EH (cell line): ENCODE data around the gene SPON1.
A peak's percentile ranks its signal among the peaks of the same experiment; 100 is the strongest.
"Not testable (repeated sequence)": the region's sequence is repeated elsewhere in the genome, so short reads cannot be mapped to it uniquely, and the experiment has no call there.

ENCODE experiments used
- DNase-seq: peaks from one replicate; pipeline ENCODE4 v3.0.0-alpha.2; 2015; ENCODE audit warnings: low read depth

Gene SPON1

DNA sequence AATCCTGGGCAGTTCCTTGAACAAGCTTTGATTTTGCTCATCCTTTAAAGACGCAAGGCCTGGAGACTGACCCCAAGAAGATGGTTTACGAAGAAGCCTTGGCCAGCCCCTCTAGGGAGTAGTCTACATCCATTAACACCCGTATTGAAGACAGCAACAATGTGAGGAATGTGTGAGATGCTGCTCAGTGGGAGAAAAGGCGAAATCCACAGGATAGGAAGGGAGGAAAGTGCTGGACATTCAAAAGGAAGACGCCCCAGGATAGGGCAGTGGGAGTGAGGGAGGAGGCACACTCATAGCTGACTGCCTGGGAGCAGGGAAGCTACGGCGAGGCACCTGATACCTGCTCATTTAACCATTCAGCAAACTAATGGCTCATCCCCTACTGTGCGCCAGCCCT lies 282.4 kb downstream of the SPON1 start:
- no peak for DNase-seq

DNA sequence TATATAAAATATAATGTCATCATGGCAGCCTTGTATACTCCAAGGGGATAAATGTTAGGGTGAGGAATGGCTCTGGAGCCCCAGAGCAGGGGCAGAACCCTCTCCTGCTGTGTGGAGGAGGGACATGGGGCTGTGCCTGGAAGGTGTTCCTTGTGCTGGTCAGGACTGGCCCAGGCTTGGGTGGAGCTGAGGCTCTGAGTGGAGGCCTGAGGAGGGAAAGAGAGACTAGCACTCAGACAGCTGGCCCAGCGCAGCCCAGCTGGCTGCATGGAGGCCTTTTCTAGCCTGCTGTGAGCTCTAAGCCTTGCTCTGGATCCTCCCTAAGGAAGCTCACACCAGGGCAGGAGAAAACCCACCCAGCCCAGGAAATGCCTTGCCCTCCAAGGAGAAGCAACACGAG lies 282.9 kb downstream of the SPON1 start:
- DNase-seq, result no peak

DNA sequence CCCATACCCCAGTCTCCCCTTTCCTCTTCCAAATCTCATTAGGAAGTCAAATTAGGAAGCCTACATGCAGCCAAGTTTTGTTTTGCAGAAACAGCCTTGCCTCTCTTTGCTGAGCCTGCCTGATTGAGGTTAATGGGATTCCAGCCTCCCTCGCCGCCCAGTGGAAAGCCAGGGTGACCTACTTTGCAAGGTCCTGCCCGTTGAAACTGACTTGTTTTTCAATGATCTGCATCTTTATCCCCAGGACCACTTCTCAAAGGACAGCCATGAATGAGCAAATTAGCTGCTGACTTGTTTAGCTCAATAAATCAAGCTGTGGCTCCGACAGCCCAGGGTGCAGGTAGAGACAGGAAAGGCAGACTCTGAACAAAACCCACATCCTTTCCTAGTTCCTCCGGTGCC lies 286.1 kb downstream of the SPON1 start:
- no peak for DNase-seq

DNA sequence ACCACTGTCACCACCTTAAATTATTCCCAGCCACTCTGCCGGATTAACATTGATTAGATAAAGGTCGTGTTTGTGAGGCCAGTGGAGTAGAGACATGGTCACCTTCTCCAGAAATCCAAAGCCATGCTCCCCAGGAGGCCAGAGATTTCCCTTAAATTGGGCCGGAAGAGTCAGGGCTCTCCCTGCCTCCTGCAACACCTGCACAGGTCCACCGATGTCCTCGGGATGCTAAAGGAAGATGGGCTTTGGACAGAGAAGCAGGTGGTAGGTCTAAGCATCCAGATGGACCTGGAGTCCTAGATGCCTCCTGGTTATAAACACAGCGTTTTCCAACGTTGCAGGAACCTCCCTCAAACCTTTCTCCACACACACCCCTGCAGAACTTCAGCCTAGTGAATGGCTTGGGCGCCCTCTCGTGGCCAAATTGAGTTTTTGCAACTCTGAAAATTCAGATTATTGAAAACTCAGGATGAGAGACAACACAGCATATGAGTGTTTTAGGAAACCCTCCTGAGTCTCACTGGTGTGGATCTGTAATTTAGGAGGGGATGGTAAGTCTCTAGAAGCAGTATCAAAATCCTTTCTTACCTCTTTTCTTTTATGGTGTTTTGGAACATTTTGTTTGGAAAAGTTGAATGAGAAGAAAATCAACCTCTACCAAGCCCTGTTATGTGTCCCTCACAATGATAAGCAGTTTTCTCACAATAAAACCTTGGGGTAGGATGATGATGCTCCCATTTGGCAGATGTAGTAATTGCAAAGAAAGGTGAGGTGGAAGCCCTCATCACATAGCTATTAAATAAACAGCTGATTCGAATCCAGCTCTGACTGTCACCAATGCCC lies 286.8 kb downstream of the SPON1 start:
- peak; percentile 60 for DNase-seq

DNA sequence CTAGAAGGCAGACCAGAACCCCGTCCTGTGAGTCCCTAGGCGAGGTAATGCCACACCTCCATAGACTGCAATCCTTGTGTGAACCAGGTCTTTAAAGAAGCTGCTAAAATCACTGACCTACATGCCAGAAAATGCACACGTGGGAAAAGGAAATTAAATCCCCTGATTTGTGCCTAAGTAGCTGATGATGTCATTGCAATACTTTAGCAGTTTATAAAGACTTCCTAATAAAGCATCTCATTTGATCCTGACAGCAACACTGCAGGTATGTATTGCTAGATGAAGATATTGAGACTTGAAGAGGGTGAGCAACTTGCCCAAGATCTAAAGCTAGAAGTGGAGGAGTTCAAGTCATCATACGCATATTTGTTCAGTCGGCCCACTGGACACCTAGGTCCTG lies 289.2 kb downstream of the SPON1 start:
- DNase-seq, result no peak

DNA sequence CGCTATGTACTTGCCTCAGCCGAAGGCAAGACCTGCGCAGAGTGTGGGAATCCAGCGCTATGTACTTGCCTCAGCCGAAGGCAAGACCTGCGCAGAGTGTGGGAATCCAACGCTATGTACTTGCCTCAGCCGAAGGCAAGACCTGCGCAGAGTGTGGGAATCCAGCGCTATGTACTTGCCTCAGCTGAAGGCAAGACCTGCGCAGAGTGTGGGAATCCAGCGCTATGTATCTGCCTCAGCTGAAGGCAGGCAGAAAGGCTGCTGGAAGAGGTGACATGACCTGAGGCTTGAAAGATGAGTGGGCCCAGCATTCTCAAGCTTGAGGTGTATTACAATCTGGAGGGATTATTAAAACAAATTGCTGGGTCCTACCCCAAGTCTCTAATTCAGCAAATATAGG lies 290.0 kb downstream of the SPON1 start:
- not testable (repeated sequence) for DNase-seq

DNA sequence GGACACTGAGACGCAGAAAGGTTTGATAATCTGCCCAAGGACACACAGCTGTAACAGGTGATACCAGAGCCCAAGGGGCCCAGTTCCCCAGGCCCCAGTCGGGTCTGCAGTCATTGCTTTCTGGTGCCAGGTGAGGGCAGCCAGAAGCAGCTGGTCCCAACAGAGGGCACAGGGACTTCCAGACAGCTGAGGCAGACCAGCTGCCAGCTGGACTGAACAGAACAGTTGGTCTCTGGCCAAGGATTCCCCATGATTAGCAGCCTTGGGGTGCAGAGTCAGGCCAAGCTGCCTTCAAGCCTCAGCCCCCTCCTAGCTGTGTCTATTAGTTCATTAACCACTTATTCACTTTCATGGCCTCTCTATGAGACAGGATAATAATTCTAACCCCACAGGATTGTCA lies 290.9 kb downstream of the SPON1 start:
- DNase-seq, result no peak

DNA sequence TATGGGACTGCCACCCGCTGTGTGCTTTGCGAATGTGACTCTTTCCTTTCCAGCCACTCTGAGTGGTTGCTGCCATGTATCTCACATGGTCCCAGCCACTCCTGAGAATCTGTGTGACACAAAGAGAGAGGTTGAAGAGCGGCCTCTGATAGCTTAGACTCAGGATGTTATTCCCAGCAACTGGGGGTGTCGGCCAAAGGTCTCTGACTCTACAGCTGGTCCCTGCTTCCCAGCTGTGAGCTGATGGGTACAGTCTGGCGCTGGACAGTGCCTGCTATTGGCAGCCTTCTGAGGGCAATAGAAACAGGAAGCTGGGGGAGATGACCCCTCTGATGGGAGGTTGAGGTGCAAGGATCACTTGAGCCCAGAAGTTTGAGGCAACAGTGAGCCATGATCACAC lies 291.3 kb downstream of the SPON1 start:
- DNase-seq, result no peak

DNA sequence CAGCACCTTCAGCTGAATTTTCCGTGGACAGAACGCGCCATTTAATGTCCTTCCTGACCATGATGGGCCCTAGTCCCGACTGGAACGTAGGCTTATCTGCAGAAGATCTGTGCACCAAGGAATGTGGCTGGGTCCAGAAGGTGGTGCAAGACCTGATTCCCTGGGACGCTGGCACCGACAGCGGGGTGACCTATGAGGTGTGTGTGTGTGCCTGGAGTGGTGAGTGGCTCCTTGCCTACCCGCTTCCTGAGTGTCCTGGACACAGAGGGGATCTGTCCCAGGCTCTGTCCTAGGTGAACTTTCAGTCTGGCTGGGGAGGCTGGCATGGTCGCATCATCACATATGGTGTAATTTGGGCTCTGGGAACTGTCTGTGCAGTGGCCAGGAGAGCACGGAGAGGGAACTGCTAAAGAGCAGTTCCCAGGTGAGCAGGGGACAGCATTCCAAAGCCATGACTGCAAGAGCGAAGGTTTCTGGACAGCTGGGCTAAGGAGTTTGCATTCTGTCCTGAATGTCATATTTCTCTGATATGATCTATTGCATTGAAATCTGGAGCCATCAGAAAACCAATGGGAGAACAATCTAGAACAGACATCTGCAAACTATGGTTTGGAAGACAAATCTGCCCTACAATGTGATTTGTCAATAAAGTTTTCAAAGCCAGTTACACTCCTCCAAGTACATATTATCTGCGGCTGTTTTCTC lies 292.2 kb downstream of the SPON1 start:
- no peak for DNase-seq

DNA sequence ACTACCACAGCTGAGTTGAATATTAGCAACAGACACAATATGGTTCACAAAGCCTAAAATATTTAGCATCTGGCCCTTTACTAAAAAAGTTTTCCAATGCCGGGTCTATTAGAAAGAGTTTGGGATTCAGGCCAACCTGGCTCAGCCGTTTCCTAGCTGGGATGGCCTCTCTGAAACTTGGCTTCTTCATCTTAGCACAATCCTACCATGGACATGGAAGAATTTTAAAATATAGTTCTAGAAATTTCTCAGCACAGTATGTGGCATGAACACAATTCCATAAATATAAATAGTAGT lies 292.7 kb downstream of the SPON1 start:
- DNase-seq, result no peak

DNA sequence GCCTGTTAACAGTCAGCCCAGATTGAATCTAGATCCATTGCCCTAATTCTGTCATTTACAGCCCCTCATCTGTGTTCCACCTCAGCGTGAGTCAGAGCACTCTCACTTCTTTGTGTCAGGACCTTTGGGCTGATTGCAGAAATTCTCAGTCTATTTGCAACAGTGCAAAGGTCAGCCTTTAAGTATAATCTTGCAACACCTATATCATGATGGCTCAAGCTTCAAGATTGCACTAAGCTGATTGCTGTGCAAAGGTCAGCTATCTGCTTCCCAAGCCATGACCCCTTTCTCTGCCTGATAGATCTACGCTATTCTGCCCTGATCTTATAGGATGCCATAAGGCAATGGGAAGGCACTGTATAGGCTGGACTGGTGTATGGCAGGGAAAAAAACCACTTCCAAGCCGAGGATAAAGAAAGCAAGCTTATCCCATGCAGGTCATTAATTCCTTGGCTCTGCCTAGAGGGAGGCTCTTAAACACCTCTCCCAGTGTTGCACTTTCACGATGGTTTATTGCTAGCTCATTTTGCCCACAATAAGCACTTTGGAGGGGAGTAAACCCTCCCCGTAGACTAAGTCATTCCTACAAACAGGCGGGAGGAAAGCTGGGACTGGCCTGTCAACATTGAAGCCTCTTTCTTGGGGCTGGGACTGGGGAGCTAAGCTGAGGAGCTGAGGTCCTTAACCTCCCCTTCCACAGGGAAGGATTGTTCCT lies 295.9 kb downstream of the SPON1 start:
- peak; percentile 43 for DNase-seq

DNA sequence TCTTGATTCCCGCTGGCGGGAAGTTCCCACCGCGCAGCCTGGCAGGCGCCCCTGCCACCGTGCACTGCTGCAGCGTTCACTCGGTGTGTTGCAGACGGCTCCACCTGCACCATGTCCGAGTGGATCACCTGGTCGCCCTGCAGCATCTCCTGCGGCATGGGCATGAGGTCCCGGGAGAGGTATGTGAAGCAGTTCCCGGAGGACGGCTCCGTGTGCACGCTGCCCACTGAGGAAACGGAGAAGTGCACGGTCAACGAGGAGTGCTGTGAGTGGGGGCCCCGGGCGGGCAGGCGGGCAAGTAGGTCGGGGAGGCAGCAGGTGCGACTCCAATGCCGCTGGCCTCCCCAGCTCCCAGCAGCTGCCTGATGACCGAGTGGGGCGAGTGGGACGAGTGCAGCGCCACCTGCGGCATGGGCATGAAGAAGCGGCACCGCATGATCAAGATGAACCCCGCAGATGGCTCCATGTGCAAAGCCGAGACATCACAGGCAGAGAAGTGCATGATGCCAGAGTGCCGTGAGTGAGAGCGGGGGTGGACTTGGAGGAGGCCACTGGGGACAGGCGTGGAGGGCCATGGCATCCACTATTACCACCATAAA lies 296.8 kb downstream of the SPON1 start:
- DNase-seq, result no peak

DNA sequence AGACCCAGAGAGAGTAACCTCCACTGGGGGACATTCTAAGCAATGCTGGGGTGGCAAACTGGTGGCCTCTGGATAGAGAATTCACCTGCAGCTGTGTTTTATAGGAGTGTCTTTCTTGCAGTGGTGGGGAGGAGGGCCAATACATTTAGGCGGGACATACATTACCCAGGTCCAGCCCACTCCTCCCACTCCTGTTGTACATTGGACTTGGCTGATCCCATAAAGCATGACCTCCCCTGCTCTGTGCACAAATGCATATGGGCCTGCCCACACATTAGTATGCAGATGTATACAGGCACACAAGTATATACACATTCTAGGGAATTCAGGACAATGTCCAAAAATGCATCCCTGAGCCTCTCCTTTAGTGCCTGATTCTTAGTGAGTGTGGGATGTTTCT lies 297.4 kb downstream of the SPON1 start:
- no peak for DNase-seq

DNA sequence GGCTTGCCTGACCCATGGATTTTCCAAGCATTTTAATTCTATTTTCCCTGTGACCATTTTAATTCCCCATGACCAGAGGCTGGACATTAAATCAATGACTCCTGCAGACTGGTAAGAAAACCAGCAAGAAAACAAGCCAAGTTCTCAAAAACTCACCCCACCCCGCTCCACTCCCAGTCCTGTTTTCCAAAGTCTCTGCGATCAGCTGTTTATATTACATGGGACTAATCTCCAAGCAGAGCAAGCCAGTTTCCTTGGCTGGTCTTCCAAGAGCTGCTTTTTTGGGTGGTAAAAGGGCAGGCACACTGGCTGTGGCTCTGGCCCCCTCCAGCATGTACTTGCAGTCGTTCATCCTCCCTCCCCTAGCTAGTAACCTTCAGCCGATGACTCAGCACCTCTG lies 298.5 kb downstream of the SPON1 start:
- no peak for DNase-seq

DNA sequence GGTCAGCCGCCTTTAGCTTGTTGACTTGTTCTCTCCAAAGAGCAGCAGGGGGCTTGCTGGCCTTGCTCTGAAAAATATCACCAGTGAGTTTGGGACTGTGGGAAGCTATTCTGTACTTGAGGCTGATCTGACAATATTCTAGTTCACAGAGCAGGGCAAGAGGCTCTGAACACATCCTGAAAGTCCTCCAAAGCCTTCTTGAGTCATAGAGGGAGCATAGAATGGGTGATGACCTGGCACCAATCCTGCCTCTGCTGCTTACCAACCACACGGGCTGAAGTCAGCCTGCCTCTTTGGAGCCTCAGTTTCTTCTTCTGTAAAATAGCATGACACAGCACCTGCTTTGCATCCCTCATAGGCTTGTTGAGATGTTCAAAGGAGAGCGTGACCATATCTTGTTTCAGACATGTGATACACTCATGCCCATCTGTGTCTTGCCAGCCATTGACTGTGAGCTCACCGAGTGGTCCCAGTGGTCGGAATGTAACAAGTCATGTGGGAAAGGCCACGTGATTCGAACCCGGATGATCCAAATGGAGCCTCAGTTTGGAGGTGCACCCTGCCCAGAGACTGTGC lies 299.8 kb downstream of the SPON1 start:
- no peak for DNase-seq

DNA sequence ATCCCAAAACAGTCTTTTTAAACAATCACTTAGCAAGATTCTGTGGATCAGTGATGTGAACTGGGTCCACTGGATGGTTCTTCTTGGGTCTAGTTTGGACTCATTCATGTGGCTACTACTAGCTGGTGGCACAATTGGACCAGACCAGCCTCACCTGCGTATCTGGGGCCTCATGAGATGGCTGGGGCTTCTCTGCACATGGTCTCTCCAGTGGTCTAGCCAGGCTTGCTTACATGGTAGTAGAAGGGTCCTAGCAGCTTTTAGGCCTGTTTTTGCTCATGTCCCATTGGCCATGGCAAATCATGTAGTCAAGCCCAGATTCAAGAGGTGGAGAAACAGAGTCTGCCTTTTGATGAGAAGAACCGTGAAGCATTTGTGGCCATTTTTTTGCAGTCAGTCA lies 302.4 kb downstream of the SPON1 start:
- no peak for DNase-seq

DNA sequence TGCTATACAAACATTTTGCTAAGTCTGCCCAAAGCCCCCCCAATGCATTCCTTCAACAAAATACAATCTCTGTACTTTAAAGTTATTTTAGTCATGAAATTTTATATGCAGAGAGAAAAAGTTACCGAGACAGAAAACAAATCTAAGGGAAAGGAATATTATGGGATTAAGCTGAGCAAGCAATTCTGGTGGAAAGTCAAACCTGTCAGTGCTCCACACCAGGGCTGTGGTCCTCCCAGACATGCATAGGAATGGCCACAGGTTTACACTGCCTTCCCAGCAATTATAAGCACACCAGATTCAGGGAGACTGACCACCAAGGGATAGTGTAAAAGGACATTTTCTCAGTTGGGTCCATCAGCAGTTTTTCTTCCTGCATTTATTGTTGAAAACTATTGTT lies 304.1 kb downstream of the SPON1 start:
- DNase-seq, result no peak

DNA sequence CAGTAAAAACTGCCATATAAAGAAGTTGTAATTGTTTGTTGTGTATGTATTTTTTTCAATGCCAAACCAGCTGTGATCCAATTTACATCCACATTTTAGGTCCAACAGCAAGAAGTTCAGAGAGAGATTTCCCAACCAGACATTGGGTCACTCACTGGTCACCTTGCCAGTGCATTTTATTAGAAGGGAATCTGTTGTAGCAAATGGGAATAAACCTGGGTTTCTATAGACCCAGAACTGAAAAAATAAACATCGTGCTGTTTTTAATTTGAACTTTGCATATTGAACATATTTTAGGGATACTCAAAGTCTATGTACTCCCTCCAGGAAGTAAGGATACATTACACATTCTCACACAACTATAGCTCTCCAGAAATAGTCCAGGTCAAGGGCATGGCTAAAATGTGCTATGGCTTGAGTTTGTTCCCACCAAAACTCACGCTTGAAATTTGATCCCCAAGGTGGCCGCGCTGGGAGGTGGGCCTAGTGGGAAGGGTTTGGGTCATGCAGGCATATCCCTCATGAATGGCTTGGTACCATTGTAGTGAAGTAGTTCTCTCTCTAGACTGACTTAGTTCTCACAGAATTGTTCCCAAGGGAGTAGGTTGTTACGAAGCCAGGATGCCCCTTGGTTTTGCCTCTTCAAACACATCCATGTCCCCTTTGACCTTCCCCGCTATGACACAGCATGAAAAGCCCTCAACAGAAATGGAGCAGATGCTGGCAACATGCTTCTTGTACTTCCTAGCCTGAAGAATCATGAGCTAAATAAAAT lies 305.5 kb downstream of the SPON1 start:
- DNase-seq, result no peak

DNA sequence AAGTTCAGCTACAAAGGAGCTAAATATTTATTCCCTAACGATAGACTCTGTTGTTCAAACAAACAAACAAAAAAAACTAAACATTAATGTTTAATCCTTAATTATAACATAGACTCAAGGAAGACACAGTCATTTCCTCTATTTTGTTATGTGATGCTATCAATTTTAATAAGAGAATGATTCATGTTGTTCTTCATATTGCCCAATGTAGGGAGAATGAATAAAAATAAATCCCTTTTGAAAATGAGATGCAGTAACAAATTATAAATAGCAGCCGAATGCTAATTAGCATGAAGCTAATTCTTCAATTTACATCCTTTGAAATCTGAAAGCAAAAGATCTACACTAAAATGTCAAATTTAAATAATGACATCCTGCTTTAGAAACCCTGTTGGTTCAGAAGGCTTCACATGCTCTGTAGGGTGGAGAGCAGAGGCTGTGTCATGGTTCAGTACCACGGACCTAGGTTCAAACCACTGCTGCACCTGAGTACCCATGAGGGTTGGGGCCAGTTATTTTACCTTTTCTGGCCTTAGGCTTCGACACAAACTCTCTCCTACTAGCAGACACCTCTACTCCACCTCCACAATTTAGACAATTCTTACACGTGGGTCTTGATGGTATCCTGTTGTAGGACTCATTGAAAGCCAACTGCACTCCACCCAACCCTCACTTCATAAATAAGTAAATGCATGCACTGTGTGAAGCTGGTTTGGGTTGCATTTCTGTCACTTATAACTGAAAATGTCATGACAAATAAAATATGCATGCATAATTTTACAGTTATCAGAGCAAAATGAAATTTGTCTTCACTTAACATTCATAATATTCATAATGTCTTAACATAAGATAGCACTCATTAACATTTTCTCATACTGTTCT lies 307.4 kb downstream of the SPON1 start:
- DNase-seq, result no peak

DNA sequence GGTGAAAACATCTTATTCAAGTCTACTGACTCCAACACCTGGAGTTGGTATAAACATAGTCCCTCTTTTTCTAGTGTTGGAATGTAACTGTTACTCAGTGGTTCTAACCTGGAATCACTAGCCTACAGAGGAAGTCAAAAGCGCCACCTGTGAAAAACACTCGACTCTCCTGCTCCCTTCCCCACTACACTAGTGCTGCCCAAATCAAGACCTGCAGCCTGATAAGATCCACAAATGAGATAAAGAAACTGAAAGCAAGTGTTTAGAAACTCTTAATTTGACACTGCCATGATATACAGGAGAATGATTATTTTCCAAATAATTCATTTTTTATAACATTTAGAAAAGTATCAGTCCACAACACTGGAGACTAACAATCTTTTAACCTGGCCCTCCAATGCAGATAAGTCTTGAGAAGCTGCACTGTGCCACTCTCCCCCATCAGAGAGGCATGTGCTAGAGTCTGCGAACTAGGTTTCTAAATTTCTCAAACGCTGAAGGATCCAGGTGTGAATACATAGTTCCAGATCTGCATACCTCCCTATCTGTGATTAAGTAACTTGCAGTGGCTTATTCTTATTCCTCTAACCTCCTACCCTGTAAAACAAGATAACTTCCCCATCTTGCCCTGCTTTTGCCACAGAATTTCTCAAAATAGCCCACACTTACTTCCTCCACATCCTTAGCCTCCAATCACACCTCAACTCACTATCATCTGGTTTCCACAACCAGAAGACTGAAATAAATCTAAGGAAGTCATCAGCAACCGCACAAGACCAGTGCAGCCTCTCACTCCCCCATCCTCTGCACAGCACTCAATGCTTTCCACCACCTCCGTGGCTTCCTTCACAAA lies 308.4 kb downstream of the SPON1 start:
- DNase-seq, result no peak
